NCI-H146 (cell line): ENCODE data around the gene PKD1.

Source experiments
- DNase-seq: peaks from one replicate; lab custom pipeline; 2025; lab: John Stamatoyannopoulos, UW

The PKD1 gene

GRCh38 chr16:2087748-2088631 is 47.7 kb downstream of the PKD1 start:
- no peak for DNase-seq

- no peak for DNase-seq
Measured at GRCh38 chr16:2086812-2087747, 48.6 kb downstream of the PKD1 start.

DNA sequence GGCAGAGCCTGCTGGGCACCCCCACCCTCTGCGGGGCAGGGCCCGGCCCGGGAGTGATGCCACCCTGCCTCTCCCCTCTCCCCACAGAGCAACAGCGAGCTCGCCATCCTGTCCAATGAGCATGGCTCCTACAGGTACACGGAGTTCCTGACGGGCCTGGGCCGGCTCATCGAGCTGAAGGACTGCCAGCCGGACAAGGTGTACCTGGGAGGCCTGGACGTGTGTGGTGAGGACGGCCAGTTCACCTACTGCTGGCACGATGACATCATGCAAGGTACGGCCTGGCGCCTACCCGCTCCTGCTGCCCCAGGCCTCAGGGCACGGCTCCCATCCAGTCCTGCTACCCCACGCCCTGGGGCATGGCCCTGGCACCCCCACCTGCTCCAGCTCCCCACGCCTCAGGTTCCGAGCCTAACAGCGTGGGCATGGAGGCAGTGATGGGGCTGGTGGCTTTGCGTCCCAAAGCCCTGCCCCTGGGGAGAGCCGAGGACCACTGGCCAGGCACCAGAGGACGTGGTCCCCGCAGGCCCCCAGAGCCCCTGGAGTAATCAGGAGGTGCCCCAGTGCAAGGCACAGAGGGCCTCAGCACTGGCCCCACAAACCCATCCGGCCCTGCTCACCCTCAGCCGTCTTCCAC is 49.5 kb downstream of the PKD1 start:
- no peak for DNase-seq

DNA sequence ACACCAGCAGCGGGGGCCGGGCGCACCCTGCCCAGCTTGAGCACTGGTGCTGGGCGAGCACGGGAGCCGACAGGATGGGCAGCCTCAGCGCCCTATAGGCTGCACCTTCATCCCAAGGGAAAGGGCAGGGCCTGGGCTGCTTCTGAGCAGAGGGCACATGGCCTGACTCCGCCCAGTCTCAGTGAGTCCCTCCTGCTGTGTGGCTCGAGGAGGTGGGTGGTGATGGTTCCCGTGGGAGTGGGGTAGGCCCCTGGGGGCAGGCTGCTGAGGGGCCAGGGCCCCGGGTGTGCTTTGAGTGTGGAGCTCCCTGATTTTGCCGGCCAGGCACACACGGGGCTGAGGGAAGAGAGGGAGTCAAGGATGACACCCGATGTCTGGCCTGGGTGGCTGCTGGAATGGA is 50.0 kb downstream of the PKD1 start:
- no peak for DNase-seq

- DNase-seq = no peak
Measured at GRCh38 chr16:2084895-2085625, 50.6 kb downstream of the PKD1 start.

DNA sequence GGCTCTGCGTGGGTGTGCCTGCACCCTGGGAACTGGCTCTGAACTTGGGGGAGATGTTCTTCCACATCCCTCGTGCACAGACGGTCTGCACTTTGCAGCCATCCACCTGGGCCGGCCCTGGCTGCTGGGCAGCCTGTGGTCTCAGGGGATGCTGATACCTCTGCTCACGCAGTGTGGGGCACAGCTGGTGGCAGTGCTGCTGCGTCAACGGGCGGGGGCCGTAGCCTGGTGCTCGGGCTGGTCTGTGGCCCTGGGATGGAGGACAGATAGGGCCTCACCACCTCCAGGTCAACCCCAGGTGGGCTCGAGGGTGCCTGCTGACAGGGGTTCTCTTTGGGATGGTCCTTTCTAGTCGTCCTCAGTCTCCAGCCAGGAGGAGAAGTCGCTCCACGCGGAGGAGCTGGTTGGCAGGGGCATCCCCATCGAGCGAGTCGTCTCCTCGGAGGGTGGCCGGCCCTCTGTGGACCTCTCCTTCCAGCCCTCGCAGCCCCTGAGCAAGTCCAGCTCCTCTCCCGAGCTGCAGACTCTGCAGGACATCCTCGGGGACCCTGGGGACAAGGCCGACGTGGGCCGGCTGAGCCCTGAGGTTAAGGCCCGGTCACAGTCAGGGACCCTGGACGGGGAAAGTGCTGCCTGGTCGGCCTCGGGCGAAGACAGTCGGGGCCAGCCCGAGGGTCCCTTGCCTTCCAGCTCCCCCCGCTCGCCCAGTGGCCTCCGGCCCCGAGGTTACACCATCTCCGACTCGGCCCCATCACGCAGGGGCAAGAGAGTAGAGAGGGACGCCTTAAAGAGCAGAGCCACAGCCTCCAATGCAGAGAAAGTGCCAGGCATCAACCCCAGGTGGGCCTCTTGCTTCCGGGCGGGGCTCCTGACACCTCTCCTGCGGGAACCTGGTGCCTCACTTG is 51.6 kb downstream of the PKD1 start:
- DNase-seq = no peak

DNA sequence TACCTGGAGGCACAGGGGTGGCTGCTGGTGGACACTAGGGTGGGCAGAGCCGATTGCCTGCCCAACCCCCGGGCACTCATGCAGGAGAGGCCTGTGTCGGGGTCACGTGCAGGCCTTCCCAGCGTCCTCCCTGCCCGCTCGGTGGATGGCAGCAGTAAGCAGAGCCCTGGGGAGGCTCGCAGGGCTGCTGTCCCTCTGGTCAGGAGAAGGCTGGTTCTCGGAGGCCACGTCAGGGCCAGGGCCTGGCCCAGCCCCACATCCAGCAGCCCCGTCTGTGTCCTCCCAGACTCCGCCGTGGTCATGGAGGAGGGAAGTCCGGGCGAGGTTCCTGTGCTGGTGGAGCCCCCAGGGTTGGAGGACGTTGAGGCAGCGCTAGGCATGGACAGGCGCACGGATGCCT is 52.3 kb downstream of the PKD1 start:
- DNase-seq = no peak

DNA sequence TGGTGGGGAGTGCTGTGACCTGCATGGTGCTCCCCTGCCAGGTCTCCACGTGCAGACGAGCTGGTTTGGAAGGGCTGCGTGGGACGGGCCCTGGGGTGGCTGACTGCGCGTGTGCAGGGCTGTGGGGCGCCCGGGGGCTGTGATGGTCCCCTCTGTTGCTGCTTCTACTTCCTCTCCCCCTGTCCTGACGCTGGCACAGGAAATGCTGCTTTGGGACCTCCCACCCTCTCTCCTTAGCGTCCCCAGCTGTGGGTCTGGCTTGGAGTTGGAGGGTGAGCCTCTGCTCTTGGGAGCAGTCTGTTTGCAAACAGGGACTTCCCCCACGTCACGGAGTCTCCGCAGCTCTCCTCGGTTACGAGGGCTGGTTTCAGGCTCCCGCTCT is 52.7 kb downstream of the PKD1 start:
- no peak for DNase-seq

- DNase-seq = no peak
Measured at GRCh38 chr16:2082171-2082982, 53.3 kb downstream of the PKD1 start.

DNA sequence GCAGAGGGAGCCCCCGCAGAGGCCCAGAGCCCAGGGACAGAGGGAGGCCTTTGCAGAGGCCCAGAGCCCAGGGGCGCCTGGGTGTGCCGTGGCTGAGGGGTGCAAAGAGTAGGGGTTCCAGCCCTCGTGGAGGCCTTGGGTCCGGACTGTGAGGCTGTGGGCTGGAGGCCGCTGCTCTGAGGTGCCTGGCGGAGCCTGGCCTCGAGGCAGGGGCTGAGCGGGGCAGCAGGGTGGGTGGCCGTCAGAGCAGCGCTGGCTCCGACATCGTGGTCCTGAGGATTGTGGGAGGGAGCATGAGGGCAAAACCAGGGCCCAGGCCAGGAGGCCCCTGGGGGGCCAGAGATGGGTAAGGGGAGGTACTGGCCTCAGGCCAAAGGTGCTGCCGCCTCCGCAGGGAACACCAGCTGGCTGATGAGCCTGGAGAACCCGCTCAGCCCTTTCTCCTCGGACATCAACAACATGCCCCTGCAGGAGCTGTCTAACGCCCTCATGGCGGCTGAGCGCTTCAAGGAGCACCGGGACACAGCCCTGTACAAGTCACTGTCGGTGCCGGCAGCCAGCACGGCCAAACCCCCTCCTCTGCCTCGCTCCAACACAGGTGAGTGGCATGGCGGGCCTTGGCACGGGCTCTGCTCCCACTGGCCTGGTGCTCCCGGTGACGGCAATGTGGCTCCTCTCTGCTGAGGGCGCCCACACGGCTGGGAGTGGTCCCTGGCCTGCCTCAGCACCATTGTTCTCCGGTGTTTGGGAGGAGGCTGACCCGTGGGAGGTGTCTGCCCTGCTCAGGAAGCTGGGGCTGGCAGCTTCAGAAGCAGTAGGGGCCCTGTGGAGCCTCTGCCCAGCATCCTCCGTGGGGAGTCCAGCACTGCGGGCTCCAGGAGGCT is 54.3 kb downstream of the PKD1 start:
- DNase-seq = no peak

DNA sequence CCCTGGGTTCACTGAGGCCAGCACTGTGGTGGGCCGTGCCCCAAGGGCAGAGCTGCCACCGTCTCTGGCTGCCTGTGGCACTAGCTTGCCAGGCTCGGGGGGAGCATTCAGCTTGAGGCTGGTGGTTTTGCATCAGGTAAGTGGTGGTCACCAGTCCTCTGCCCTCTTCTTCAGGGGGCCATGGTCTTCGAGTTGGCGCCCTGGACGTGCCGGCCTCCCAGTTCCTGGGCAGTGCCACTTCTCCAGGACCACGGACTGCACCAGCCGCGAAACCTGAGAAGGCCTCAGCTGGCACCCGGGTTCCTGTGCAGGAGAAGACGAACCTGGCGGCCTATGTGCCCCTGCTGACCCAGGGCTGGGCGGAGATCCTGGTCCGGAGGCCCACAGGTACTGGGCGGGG is 55.7 kb downstream of the PKD1 start:
- DNase-seq = no peak

GRCh38 chr16:2079311-2079800 is 56.3 kb downstream of the PKD1 start:
- no peak for DNase-seq

GRCh38 chr16:2078691-2079090 is 57.0 kb downstream of the PKD1 start:
- DNase-seq = no peak

- no peak for DNase-seq
Measured at GRCh38 chr16:2078096-2078495, 57.6 kb downstream of the PKD1 start.

DNA sequence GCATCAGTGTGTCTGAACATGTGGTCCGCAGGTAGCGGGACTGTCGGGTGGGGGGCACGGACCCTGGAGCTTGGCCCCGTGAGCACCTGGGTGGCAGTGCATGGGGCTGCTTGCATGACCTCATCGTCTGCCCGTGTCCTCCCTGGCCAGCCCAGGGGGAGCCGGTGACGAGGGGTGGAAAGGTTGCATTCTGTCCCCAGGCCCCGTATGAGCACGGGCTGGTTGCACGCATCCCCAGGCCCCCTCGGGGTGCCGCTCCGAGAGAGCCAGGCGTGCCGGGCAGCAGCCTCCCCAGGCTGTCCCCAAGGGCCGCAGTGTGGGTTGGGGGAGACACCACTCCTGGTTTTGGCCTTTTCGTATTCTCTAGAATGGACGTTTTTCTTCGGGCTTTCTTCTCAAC is 58.0 kb downstream of the PKD1 start:
- no peak for DNase-seq

DNA sequence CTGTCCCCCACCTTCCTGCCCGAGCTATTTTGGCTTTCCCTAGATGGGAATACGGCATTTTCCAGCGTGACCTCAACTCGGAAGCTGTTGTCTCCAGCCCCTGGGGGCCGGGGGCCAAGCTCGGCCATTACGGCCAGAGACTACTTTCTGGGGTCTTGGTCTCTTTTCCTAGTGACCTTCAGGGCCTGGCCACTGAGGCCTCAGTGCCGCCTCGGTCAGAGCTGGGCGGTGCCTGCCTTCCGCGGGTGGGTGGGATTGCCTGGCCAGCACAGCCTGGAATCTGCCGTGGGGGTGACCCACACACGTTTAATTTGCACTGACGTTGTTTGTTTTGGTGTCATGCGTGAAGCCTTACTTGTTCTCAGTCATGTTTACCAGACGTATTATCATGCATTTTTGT is 58.7 kb downstream of the PKD1 start:
- DNase-seq = no peak

GRCh38 chr16:2076072-2076865 is 59.4 kb downstream of the PKD1 start:
- no peak for DNase-seq

DNA sequence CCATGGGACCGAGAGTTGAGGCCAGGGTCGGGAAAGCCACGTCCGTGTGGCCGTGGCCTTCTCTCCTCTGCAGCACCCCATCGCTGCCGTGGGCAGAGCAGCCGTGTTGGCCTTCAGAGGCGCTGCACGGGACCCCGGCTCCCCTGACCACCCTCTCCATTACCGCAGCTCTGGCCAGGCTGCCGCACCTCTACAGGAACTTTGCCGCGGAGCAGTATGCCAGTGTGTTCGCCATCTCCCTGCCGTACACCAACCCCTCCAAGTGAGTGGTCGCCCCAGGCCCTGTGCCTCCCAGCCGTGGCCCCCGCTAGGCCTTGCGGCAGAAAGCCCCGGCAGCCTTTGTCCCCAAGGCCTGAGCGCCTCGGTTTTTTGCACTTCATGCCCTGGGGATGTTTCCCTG is 60.1 kb downstream of the PKD1 start:
- DNase-seq = no peak
